DOHH2 (cell line): Measurements from ENCODE around the gene MOCS3.

ENCODE experiments used
- H3F3A ChIP-seq: fragments of 200-600 bp; sonication (generic), shearing (Covaris generic); 2 replicates; pipeline ENCODE4 v1.6.0; 2016; ENCODE audit warnings: antibody characterized with exemption, mild to moderate bottlenecking; ENCODE audit not compliant: control insufficient read depth, insufficient read depth
- H3K27ac ChIP-seq: fragments of 200-600 bp; sonication (generic); 2 replicates; pipeline ENCODE4 v1.5.1; 2014; ENCODE audit warnings: low read depth, mild to moderate bottlenecking, low read length, moderate library complexity
- H3K27me3 ChIP-seq: fragments of 200-600 bp; sonication (generic); 2 replicates; pipeline ENCODE4 v1.6.1; 2014; ENCODE audit warnings: mild to moderate bottlenecking, low read length, mixed read lengths; ENCODE audit not compliant: control insufficient read depth
- H3K36me3 ChIP-seq: fragments of 200-600 bp; sonication (generic); 2 replicates; pipeline ENCODE4 v1.6.1; 2014; ENCODE audit warnings: mild to moderate bottlenecking, low read length, moderate library complexity, mixed read lengths; ENCODE audit not compliant: control insufficient read depth
- H3K4me1 ChIP-seq: fragments of 200-600 bp; sonication (generic); 2 replicates; pipeline ENCODE4 v1.6.1; 2014; ENCODE audit warnings: mild to moderate bottlenecking, low read length, mixed read lengths; ENCODE audit not compliant: control insufficient read depth
- H3K4me2 ChIP-seq: fragments of 200-600 bp; sonication (generic); 2 replicates; pipeline ENCODE4 v1.6.0; 2014; ENCODE audit warnings: mild to moderate bottlenecking, low read length, moderate library complexity
- H3K4me3 ChIP-seq: fragments of 200-600 bp; sonication (generic); 2 replicates; pipeline ENCODE4 v1.5.1; 2014; ENCODE audit warnings: mild to moderate bottlenecking, low read length, mixed read lengths
- H3K79me2 ChIP-seq: fragments of 200-600 bp; sonication (generic); 2 replicates; pipeline ENCODE4 v1.6.1; 2014; ENCODE audit warnings: mild to moderate bottlenecking, low read length, mixed read lengths; ENCODE audit not compliant: control insufficient read depth
- H3K9me2 ChIP-seq: fragments of 200-600 bp; sonication (generic); replicated peaks from 2 replicates; pipeline ENCODE4 v1.6.1; 2014; ENCODE audit warnings: mild to moderate bottlenecking, low read length, mixed read lengths; ENCODE audit not compliant: control insufficient read depth
- H3K9me3 ChIP-seq: fragments of 200-600 bp; sonication (generic); 2 replicates; pipeline ENCODE4 v1.6.1; 2014; ENCODE audit warnings: antibody characterized with exemption, low read length, mixed read lengths; ENCODE audit not compliant: control insufficient read depth, insufficient read depth
- H4K20me1 ChIP-seq: fragments of 200-600 bp; sonication (generic); 2 replicates; pipeline ENCODE4 v1.6.0; 2014; ENCODE audit warnings: low read depth, mild to moderate bottlenecking, antibody characterized with exemption, low read length, moderate library complexity; ENCODE audit not compliant: control insufficient read depth, insufficient read depth
- EZH2phosphoT487 ChIP-seq: fragments of 200-600 bp; sonication (generic); IDR thresholded peaks from 2 replicates; pipeline ENCODE4 v1.6.1; 2017; ENCODE audit warnings: borderline replicate concordance, mild to moderate bottlenecking, antibody characterized with exemption, low read length, moderate library complexity, mixed read lengths
- TF ChIP-seq, protein P1 (sequence below): fragments of 200-600 bp; sonication (generic); IDR thresholded peaks from one replicate; pipeline ENCODE4 v1.5.1; 2014; ENCODE audit warnings: antibody characterized with exemption, mild to moderate bottlenecking, low read depth, low read length; ENCODE audit not compliant: poor library complexity, severe bottlenecking

Gene MOCS3

DNA sequence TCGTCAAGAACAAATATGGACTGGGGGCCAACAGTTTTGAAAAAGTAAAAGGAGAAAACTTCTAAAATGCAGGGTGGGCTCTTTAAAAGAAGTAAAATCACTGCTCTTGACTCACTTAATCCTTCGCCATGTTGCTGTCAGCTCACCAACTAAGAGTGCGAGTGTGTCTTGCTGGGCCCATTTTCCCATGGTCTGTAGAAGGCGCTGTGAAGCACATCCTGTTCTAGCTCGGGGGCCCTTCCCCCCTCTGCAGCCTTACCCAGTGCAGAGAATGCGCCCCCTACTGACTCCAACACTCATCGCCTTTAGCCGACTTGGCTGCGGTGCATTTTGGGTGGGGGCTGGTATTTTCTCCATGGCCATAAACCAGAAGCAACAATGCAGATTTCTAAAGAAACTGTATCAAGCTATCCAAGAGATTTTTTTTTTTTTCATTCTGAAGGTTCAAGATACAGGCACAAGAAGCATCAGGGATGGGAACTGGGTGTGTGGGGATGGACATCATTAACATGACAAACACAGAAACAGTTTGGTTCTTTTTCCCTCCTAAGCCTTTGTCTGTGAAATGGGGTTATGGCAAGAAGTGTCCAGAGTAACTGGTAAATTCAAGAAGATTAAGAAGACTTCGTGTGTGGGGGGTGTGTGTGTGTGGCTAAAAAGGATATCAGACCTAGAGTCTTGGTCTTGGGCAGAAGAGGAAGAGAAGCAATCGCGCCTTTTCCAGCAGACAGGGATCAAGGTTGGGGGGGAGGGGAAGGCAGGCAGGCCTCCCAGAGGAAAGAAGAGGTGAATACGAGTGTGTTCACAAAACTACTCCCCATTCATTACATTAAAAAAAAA lies 29.1 kb upstream of the MOCS3 start:
- Histone ChIP-seq H3K4me2 (peak overlapping the region; percentile 90), H3K27me3 (no peaks in the 10 kb centered on the region), H3K9me3 (no peaks in the 10 kb centered on the region), H3K4me3 (peak overlapping the region; percentile 85), H3K79me2 (peaks cover 68% of the 10 kb centered on the region), H3K27ac (peak overlapping the region; percentile 82), H3K9me2 (no peaks in the 10 kb centered on the region), H3K36me3 (peaks cover 82% of the 10 kb centered on the region), H4K20me1 (peaks cover 34% of the 10 kb centered on the region), H3F3A (peaks cover 28% of the 10 kb centered on the region), H3K4me1 (peaks cover 58% of the 10 kb centered on the region)
- TF ChIP-seq EZH2phosphoT487, result no peak
- TF ChIP-seq, protein P1, sequence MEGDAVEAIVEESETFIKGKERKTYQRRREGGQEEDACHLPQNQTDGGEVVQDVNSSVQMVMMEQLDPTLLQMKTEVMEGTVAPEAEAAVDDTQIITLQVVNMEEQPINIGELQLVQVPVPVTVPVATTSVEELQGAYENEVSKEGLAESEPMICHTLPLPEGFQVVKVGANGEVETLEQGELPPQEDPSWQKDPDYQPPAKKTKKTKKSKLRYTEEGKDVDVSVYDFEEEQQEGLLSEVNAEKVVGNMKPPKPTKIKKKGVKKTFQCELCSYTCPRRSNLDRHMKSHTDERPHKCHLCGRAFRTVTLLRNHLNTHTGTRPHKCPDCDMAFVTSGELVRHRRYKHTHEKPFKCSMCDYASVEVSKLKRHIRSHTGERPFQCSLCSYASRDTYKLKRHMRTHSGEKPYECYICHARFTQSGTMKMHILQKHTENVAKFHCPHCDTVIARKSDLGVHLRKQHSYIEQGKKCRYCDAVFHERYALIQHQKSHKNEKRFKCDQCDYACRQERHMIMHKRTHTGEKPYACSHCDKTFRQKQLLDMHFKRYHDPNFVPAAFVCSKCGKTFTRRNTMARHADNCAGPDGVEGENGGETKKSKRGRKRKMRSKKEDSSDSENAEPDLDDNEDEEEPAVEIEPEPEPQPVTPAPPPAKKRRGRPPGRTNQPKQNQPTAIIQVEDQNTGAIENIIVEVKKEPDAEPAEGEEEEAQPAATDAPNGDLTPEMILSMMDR, result peak; percentile 100

DNA sequence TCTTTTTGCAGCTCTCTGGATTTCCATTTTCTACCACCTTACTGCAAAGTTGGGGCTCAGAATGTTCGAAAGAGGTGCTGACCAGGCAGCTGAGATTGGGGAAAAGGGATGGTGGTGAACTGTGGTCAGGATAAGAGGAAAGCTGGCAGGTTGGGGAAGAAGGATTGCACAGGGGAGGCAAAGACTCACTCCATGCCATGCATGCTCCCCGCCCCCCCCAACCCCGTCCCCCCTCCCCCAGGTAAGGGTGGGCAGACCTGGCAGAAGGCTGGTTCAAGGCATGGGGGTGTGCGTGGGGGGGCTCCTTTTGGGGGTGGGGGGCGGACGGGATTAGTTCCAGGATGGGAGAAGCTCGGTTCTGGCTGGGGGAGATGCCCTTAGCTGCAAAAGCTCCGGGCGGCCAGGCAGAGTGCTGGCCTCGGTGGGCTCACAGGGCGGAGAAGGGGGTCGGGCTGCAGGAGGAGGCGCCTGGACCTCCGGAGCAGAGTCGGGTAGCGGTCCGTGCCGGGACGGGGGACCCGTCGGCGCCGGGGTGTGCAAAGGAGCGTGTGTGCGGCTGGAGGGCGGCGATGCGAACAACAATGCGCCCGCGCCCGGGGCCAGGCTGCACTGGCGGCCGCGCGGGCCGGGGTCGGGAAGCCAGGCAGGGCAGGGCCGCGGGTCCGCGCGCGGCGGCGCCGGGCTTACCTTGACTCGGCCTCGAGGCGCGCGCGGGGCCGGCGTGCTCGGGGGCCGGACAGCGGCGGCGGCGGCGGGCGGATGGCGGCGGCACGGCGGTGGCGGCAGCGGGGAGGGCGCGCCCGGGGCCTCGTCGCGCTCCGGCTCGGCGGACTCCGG lies 28.3 kb upstream of the MOCS3 start:
- Histone ChIP-seq H3K4me3 (peak overlapping the region; percentile 85), H3K27me3 (no peaks in the 10 kb centered on the region), H3K36me3 (peaks cover 82% of the 10 kb centered on the region), H3F3A (peaks cover 32% of the 10 kb centered on the region), H3K79me2 (peaks cover 59% of the 10 kb centered on the region), H3K9me3 (no peaks in the 10 kb centered on the region), H3K9me2 (no peaks in the 10 kb centered on the region), H4K20me1 (peaks cover 25% of the 10 kb centered on the region), H3K27ac (peak overlapping the region; percentile 82), H3K4me2 (peak overlapping the region; percentile 90), H3K4me1 (peaks cover 49% of the 10 kb centered on the region)
- no peak for TF ChIP-seq EZH2phosphoT487
- TF ChIP-seq, protein P1, result no peak

DNA sequence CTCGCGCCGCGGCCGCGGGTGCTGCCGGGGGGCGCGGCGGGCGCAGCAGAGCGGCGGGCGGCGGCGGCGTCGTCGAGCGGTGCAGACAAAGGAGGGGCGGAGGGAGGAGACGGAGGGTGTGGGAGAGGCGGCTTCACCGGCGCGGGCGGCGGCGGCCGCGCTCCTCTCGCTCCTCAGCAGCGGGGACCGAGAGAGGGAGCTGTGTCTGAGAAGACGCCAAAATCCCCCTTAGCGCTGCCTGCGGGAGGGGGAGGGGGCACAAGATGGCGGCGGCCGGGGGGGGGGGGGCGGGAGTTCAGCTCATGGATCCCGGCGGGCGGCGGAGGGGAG lies 27.7 kb upstream of the MOCS3 start:
- H3K4me2 ChIP-seq, result no peak overlapping the region
- H3K4me3 ChIP-seq, result peak overlapping the region; percentile 68
- H3K27me3 ChIP-seq, result no peaks in the 10 kb centered on the region
- peak overlapping the region; percentile 73 for H3K27ac ChIP-seq
- peaks cover 82% of the 10 kb centered on the region for H3K36me3 ChIP-seq
- peaks cover 53% of the 10 kb centered on the region for H3K79me2 ChIP-seq
- H3F3A ChIP-seq, result peaks cover 33% of the 10 kb centered on the region
- peaks cover 44% of the 10 kb centered on the region for H3K4me1 ChIP-seq
- H4K20me1 ChIP-seq, result peaks cover 20% of the 10 kb centered on the region
- no peaks in the 10 kb centered on the region for H3K9me2 ChIP-seq
- no peaks in the 10 kb centered on the region for H3K9me3 ChIP-seq
- TF ChIP-seq, protein P1, result no peak
- TF ChIP-seq EZH2phosphoT487, result no peak
